Measurements from ENCODE around the gene DHRS12. TPM values are rescaled to one million over a fixed set of nuclear protein-coding genes. Genes with fewer than 3 reads are reported as not detected.

DHRS12 gene
- total RNA-seq, 1 experiment from 2014 or later = 6.9 TPM

GRCh38 chr13:51811046-51811445 lies 7.1 kb upstream of the DHRS12 start:
- Histone ChIP-seq H4K20me1 (ENCODE audit: insufficient read depth) (no peaks in the 10 kb centered on the region), H2AFZ (no peak overlapping the region), H3K79me2 (ENCODE audit: low read depth) (no peaks in the 10 kb centered on the region), H3K36me3 (ENCODE audit: low read depth) (no peaks in the 10 kb centered on the region), H3K4me2 (no peak overlapping the region), H3K4me3 (no peak overlapping the region), H3K27me3 (ENCODE audit: insufficient read depth, low read depth) (peaks cover 3% of the 10 kb centered on the region; the same call in 1 of the 2 replicates), H3K9me2 (ENCODE audit: insufficient read depth) (no peaks in the 10 kb centered on the region), H3K9me3 (ENCODE audit: insufficient read depth, low read depth) (no peaks in the 10 kb centered on the region), H3K27ac (no peak overlapping the region), H3K4me1 (replicated peaks; ENCODE audit: insufficient read depth) (0 out of 2 replicates have a peak, but pooled peaks cover 3% of the 10 kb centered on the region), H3F3A (ENCODE audit: insufficient read depth, low read depth) (peaks cover 2% of the 10 kb centered on the region; the same call in 1 of the 2 replicates)
- POLR2A ChIA-PET (ENCODE audit: unreplicated experiment) = interaction anchor here (0.7 kb wide), 1 partner anchor 12 kb away, joined by 3 read pairs; no protein-coding TSS in a partner anchor
- CTCF ChIA-PET = interaction anchor here (0.6 kb wide), 1 partner anchor 639 kb away, joined by 5 read pairs; no protein-coding TSS in a partner anchor
- TF ChIP-seq, protein P1, sequence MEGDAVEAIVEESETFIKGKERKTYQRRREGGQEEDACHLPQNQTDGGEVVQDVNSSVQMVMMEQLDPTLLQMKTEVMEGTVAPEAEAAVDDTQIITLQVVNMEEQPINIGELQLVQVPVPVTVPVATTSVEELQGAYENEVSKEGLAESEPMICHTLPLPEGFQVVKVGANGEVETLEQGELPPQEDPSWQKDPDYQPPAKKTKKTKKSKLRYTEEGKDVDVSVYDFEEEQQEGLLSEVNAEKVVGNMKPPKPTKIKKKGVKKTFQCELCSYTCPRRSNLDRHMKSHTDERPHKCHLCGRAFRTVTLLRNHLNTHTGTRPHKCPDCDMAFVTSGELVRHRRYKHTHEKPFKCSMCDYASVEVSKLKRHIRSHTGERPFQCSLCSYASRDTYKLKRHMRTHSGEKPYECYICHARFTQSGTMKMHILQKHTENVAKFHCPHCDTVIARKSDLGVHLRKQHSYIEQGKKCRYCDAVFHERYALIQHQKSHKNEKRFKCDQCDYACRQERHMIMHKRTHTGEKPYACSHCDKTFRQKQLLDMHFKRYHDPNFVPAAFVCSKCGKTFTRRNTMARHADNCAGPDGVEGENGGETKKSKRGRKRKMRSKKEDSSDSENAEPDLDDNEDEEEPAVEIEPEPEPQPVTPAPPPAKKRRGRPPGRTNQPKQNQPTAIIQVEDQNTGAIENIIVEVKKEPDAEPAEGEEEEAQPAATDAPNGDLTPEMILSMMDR (conservative IDR thresholded peaks at IDR 0.05) = no peak
- no peak for TF ChIP-seq EZH2 (IDR thresholded peaks at IDR 0.05; ENCODE audit: low read depth)
- no peak for DNase-seq
- intact Hi-C loops (cut with micrococcal nuclease; ENCODE audit: unreplicated experiment) = loop anchor here (10.0 kb wide), 1 partner anchor 384 kb away; no protein-coding TSS in a partner anchor
- no TSS peak for BruUV-seq (replicated peaks)

DNA sequence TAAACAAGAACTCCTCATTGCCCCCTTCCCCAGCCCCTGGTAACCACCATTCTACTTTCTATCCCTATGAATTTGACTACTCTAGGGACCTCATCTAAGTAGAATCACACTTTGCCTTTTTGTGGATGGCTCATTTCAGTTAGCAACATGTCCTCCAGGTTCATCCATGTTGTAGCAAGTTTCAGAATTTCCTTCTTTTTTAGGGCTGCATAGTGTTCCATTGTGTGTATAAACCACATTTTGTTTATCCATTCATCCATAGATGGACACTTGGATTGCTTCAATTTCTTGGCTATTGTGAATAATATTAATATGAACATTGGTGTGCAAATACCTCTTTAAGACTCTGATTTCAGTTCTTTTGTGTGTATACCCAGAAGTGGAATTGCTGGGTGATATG lies 4.8 kb upstream of the DHRS12 start:
- no peak overlapping the region for H3K4me3 ChIP-seq
- no peaks in the 10 kb centered on the region for H3K9me3 ChIP-seq (ENCODE audit: insufficient read depth, low read depth)
- H3K4me1 ChIP-seq (replicated peaks; ENCODE audit: insufficient read depth) = peaks cover 6% of the 10 kb centered on the region; the same call in 1 of the 2 replicates
- peaks cover 14% of the 10 kb centered on the region; the same call in 1 of the 2 replicates for H3F3A ChIP-seq (ENCODE audit: insufficient read depth, low read depth)
- H3K36me3 ChIP-seq (ENCODE audit: low read depth) = no peaks in the 10 kb centered on the region
- intact Hi-C loops (cut with micrococcal nuclease; ENCODE audit: unreplicated experiment) = no loop called here
- no peak overlapping the region for H2AFZ ChIP-seq
- ChIA-PET CTCF (no interaction called here), POLR2A (ENCODE audit: unreplicated experiment) (no interaction called here)
- no peaks in the 10 kb centered on the region for H3K79me2 ChIP-seq (ENCODE audit: low read depth)
- H3K27ac ChIP-seq = no peak overlapping the region
- H3K4me2 ChIP-seq = no peak overlapping the region
- no peaks in the 10 kb centered on the region for H4K20me1 ChIP-seq (ENCODE audit: insufficient read depth)
- no peaks in the 10 kb centered on the region for H3K27me3 ChIP-seq (ENCODE audit: insufficient read depth, low read depth)
- no peak for TF ChIP-seq EZH2 (IDR thresholded peaks at IDR 0.05; ENCODE audit: low read depth)
- TF ChIP-seq, protein P1 (conservative IDR thresholded peaks at IDR 0.05) = no peak
- no peak for DNase-seq
- no peaks in the 10 kb centered on the region for H3K9me2 ChIP-seq (ENCODE audit: insufficient read depth)
- no TSS peak for BruUV-seq (replicated peaks)

DNA sequence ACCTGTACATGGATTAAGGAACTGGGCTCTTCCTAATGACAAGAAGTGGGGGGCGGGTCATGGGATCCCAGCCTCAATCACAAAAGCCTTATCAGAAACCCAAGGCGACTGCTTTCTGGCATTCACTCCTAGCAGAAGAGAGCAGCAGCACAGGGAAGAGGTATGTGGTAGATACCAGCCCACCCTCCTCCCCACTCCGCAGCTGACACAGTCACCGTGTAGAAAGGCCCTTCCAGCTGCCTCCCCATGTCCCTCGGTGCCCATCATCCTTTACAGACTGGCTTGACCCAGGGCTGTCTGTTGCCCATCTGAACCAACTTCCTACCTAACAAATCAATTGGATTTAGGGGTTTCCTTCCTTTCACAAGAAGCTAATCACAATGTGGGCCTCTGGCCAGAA lies 3.1 kb upstream of the DHRS12 start:
- H3K4me2 ChIP-seq = no peak overlapping the region
- no TSS peak for BruUV-seq (replicated peaks)
- intact Hi-C loops (cut with micrococcal nuclease; ENCODE audit: unreplicated experiment) = no loop called here
- no peak for TF ChIP-seq EZH2 (IDR thresholded peaks at IDR 0.05; ENCODE audit: low read depth)
- TF ChIP-seq, protein P1 (conservative IDR thresholded peaks at IDR 0.05) = no peak
- H3F3A ChIP-seq (ENCODE audit: insufficient read depth, low read depth) = peaks cover 28% of the 10 kb centered on the region; the same call in 1 of the 2 replicates
- no peak overlapping the region for H3K27ac ChIP-seq
- no peaks in the 10 kb centered on the region for H3K79me2 ChIP-seq (ENCODE audit: low read depth)
- ChIA-PET CTCF (no interaction called here), POLR2A (ENCODE audit: unreplicated experiment) (no interaction called here)
- H3K9me2 ChIP-seq (ENCODE audit: insufficient read depth) = no peaks in the 10 kb centered on the region
- H4K20me1 ChIP-seq (ENCODE audit: insufficient read depth) = no peaks in the 10 kb centered on the region
- no peak for DNase-seq
- H3K27me3 ChIP-seq (ENCODE audit: insufficient read depth, low read depth) = no peaks in the 10 kb centered on the region
- no peak overlapping the region for H2AFZ ChIP-seq
- no peaks in the 10 kb centered on the region for H3K9me3 ChIP-seq (ENCODE audit: insufficient read depth, low read depth)
- H3K36me3 ChIP-seq (ENCODE audit: low read depth) = no peaks in the 10 kb centered on the region
- H3K4me3 ChIP-seq = no peak overlapping the region
- peaks cover 20% of the 10 kb centered on the region for H3K4me1 ChIP-seq (replicated peaks; ENCODE audit: insufficient read depth)

All from PC-9 (cell line).